ENCODE measurements around the gene NPDC1.
"Not testable (repeated sequence)": the region's sequence is repeated elsewhere in the genome, so short reads cannot be mapped to it uniquely, and the experiment has no call there.

NPDC1 gene

DNA sequence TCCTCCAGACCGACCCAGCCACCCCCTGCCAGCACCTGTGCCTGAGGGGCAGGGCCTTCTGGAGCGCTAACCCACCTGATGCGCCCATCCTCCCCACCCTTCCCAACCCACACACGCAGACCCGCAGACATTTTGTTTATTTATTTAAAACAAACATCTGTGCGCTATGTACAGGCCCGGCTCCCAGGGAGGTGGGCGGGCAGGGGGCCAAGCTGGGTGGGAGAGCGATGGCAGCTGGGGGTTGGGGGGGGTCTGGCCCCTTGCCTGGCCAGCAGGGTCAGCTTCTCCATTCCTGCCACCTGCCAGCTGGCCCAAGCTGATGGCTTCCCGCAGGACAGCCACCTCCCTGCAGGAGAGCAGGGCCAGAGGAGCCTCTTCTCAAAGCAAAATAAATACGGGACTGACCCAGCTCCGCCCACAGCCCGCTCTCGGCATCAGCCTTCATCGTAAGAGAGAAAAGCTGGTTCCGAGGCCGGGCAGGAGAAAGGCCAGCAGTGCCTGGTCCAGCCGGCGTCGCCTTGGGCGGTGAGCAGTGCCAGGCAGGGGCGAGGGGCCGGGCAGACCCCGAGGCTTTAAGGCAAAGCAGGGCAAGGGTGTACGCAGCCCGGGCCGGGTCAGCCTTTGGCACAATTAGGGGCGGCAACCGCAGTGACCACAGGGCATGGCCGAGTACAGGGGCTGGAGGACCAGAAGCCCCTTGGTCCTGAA is 38.7 kb downstream of the NPDC1 start:
- Histone ChIP-seq H3K4me1 (ENCODE audit: control extremely low read depth in 1 of 4, control insufficient read depth in 4 of 4, insufficient read depth in 4 of 4, low read length in 3 of 4) (peaks cover 0 to 17% (median 15%) of the 10 kb centered on the region in 4 experiments), H3K36me3 (ENCODE audit: control insufficient read depth in 4 of 4, insufficient read depth in 4 of 4, low read length in 3 of 4) (peaks cover 0 to 37% (median 14%) of the 10 kb centered on the region in 4 experiments), H3K9me3 (ENCODE audit: control extremely low read depth in 1 of 5, control insufficient read depth in 4 of 5, insufficient read depth in 2 of 5, low read depth in 1 of 5, low read length in 4 of 5) (no peaks in the 10 kb centered on the region), H3K27me3 (replicated peaks in 2 of 5; ENCODE audit: control insufficient read depth in 4 of 5, insufficient read depth in 5 of 5, low read length in 4 of 5) (no peaks in the 10 kb centered on the region), H3K4me3 (ENCODE audit: control insufficient read depth in 1 of 7, extremely low read depth in 1 of 7, insufficient read depth in 4 of 7, low read depth in 2 of 7, low read length in 6 of 7) (peak overlapping the region in 1 of 7 experiments; percentile 11), H3K27ac (ENCODE audit: insufficient read depth in 1 of 2, low read depth in 1 of 2, low read length in 2 of 2, poor library complexity in 1 of 2, severe bottlenecking in 2 of 2) (no peak overlapping the region)
- ChIA-PET POLR2A (interaction anchor here (0.7 to 1.3 kb wide), 2 partner anchors 11 to 14 kb away, joined by 3 read pairs; partner anchors contain the start of gene CLIC3), CTCF (interaction anchor here (1.3 to 1.7 kb wide), 2 partner anchors 23 to 28 kb away, joined by 4 to 7 read pairs; no protein-coding TSS in a partner anchor)
- DNase-seq = no peak
- 96% methylated on average over 24 of the region's 30 CpGs for WGBS (ENCODE audit: insufficient coverage)

DNA sequence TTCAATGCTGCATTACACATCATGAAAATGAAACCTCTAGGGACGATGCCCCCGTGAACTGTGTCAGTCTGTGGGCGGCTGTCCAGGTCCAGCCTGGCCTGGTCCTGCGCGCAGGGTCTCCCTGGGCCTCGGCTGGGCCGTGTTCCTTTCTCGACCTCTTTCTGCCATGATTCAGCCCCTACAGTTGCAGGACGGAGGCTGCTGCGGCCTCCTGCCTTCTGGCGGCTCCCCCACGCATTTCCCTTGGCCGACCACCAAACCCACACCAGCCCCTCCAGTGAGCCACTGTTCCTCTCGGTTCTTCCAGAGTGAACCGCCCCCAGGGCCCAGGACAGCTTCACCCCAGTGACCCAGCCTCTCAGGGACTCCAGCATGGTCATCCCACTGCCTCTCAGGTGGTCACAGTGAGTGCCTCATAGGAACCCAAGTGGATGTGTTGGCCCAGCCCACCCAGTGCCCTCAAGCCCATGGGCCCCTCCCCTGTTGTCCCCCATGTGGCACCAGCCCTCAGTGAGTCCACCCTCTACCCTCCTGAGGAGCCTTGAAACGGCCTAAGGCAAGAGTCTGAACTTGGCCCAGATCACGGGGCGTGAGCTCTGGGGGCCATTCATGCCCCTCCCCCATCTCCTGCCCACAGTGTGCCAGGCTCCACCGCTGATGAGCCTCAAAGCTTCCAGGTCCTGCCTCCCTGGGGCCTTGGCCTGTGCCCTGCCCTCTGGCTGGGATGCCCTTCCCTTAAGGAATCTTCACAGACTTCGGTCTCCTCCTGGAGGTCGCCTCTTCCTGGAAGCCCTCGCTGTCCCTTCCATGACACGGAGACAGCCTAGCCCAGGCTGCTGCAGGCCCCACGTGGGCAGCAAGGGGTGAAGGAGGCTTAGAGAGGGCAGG is 39.6 kb downstream of the NPDC1 start:
- H3K9me3 ChIP-seq (ENCODE audit: control extremely low read depth in 1 of 5, control insufficient read depth in 4 of 5, insufficient read depth in 2 of 5, low read depth in 1 of 5, low read length in 4 of 5) = no peaks in the 10 kb centered on the region
- H3K4me1 ChIP-seq (ENCODE audit: control extremely low read depth in 1 of 4, control insufficient read depth in 4 of 4, insufficient read depth in 4 of 4, low read length in 3 of 4) = peaks cover 0 to 17% (median 15%) of the 10 kb centered on the region in 4 experiments
- peak; percentile 44 to 72 (median 72) for DNase-seq
- WGBS (ENCODE audit: insufficient coverage) = 57% methylated on average over 18 of the region's 24 CpGs
- H3K4me3 ChIP-seq (ENCODE audit: control insufficient read depth in 1 of 7, extremely low read depth in 1 of 7, insufficient read depth in 4 of 7, low read depth in 2 of 7, low read length in 6 of 7) = peak overlapping the region in 2 of 7 experiments; percentile 14 to 34
- no peak overlapping the region for H3K27ac ChIP-seq (ENCODE audit: insufficient read depth in 1 of 2, low read depth in 1 of 2, low read length in 2 of 2, poor library complexity in 1 of 2, severe bottlenecking in 2 of 2)
- ChIA-PET POLR2A (interaction anchor here (0.7 to 1.3 kb wide), 2 partner anchors 10 to 15 kb away, joined by 3 read pairs; partner anchors contain the start of gene CLIC3), CTCF (interaction anchor here (1.0 to 1.7 kb wide), 3 partner anchors 8 to 29 kb away, joined by 3 to 7 read pairs (median 4); no protein-coding TSS in a partner anchor)
- H3K27me3 ChIP-seq (replicated peaks in 2 of 5; ENCODE audit: control insufficient read depth in 4 of 5, insufficient read depth in 5 of 5, low read length in 4 of 5) = no peaks in the 10 kb centered on the region
- H3K36me3 ChIP-seq (ENCODE audit: control insufficient read depth in 4 of 4, insufficient read depth in 4 of 4, low read length in 3 of 4) = peaks cover 0 to 29% (median 11%) of the 10 kb centered on the region in 4 experiments

DNA sequence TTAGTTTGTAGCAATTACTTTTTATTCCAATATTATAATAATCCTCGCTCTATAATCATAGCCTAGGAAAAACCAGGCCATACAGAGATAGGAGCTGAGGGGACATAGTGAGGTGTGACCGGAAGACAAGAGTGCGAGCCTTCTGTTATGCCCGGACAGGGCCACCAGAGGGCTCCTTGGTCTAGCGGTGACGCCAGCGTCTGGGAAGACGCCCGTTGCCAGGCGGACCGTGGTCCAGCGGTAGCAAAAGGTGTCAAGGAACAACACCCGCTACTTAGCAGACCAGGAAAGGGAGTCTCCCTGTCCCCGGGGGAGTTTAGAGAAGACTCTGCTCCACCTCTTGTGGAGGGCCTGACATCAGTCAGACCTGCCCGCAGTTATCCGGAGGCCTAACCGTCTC is 41.7 kb downstream of the NPDC1 start:
- POLR2A ChIA-PET; H3K27ac ChIP-seq (ENCODE audit: insufficient read depth in 1 of 2, low read depth in 1 of 2, low read length in 2 of 2, poor library complexity in 1 of 2, severe bottlenecking in 2 of 2); H3K9me3 ChIP-seq (ENCODE audit: control extremely low read depth in 1 of 5, control insufficient read depth in 4 of 5, insufficient read depth in 2 of 5, low read depth in 1 of 5, low read length in 4 of 5); H3K4me3 ChIP-seq (ENCODE audit: control insufficient read depth in 1 of 7, extremely low read depth in 1 of 7, insufficient read depth in 4 of 7, low read depth in 2 of 7, low read length in 6 of 7); H3K27me3 ChIP-seq (replicated peaks in 2 of 5; ENCODE audit: control insufficient read depth in 4 of 5, insufficient read depth in 5 of 5, low read length in 4 of 5); DNase-seq: not testable (repeated sequence)
- CTCF ChIA-PET = interaction anchor here (1.6 to 1.9 kb wide), 3 partner anchors 25 to 56 kb away, joined by 4 to 6 read pairs (median 5); no protein-coding TSS in a partner anchor
- 76% methylated on average over 7 of the region's 17 CpGs for WGBS (ENCODE audit: insufficient coverage)
- peaks cover 0 to 14% (median 6%) of the 10 kb centered on the region in 4 experiments for H3K36me3 ChIP-seq (ENCODE audit: control insufficient read depth in 4 of 4, insufficient read depth in 4 of 4, low read length in 3 of 4)
- peaks cover 0 to 30% (median 27%) of the 10 kb centered on the region in 4 experiments for H3K4me1 ChIP-seq (ENCODE audit: control extremely low read depth in 1 of 4, control insufficient read depth in 4 of 4, insufficient read depth in 4 of 4, low read length in 3 of 4)

DNA sequence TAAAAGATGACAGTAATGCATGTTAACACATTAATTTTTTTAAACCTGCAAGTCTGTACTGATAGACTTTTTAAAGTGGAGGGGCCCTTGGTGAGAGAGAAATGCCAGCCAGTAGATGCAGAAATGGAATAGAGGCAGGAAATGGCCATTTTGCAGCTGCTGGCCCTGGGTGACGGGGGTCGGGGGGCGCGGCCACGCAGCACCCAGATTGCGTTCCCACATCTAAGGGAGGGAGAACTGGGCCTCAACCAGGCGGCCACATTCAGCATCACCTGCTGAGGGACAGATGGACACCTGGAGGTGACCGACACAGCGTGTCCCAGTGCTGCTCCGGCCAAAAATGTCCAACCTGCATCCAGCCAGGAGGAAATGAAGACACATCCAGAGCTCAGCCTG is 43.3 kb downstream of the NPDC1 start:
- DNase-seq = no peak
- no peaks in the 10 kb centered on the region for H3K9me3 ChIP-seq (ENCODE audit: control extremely low read depth in 1 of 5, control insufficient read depth in 4 of 5, insufficient read depth in 2 of 5, low read depth in 1 of 5, low read length in 4 of 5)
- peaks cover 0 to 2% (median 0%) of the 10 kb centered on the region in 5 experiments for H3K27me3 ChIP-seq (replicated peaks in 2 of 5; ENCODE audit: control insufficient read depth in 4 of 5, insufficient read depth in 5 of 5, low read length in 4 of 5)
- ChIA-PET CTCF (interaction anchor here (0.9 to 1.8 kb wide), 7 partner anchors 9 to 52 kb away, joined by 3 to 7 read pairs (median 4); no protein-coding TSS in a partner anchor), POLR2A (no interaction called here)
- H3K4me3 ChIP-seq (ENCODE audit: control insufficient read depth in 1 of 7, extremely low read depth in 1 of 7, insufficient read depth in 4 of 7, low read depth in 2 of 7, low read length in 6 of 7) = no peak overlapping the region
- peaks cover 0 to 4% (median 2%) of the 10 kb centered on the region in 4 experiments for H3K36me3 ChIP-seq (ENCODE audit: control insufficient read depth in 4 of 4, insufficient read depth in 4 of 4, low read length in 3 of 4)
- H3K4me1 ChIP-seq (ENCODE audit: control extremely low read depth in 1 of 4, control insufficient read depth in 4 of 4, insufficient read depth in 4 of 4, low read length in 3 of 4) = peaks cover 0 to 38% (median 33%) of the 10 kb centered on the region in 4 experiments
- no peak overlapping the region for H3K27ac ChIP-seq (ENCODE audit: insufficient read depth in 1 of 2, low read depth in 1 of 2, low read length in 2 of 2, poor library complexity in 1 of 2, severe bottlenecking in 2 of 2)
- WGBS (ENCODE audit: insufficient coverage) = 94% methylated on average over 10 of the region's 10 CpGs

DNA sequence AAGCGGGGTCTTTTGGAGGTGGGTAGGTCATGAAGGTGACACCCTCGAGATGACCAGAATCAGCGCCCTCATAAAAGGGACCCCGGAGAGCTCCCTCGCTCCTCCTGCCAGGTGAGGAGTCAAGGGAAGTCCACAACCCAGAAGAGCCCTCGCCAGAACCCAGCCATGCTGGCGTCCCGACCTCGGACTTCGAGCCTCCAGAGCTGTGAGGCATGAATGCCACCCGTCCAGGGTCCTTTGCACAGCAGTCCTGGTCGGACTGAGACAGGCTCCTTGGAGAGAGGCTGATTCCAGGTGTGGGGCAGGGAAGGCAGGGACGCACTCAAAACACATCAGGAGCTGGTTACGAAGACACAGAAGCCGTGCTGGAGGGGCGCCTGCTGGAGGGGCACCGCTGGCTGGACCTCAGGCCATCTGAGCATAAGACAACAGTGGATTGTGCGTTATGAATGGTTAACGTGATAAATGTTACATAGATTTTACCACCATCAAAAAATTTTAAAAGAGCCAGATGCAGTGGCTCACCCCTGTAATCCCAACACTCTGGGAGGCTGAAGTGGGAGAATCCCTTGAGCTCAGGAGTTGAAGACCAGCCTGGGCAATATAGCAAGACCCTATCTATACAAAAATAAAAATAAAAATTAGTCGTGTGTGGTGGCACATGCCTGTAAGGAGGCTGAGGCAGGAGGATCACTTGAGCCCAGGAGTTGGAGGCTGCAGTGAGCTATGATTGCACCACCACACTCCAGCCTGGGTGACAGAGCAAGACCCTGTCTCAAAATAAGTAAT is 43.9 kb downstream of the NPDC1 start:
- Histone ChIP-seq H3K27me3 (replicated peaks in 2 of 5; ENCODE audit: control insufficient read depth in 4 of 5, insufficient read depth in 5 of 5, low read length in 4 of 5) (peaks cover 0 to 8% (median 0%) of the 10 kb centered on the region in 5 experiments), H3K4me3 (ENCODE audit: control insufficient read depth in 1 of 7, extremely low read depth in 1 of 7, insufficient read depth in 4 of 7, low read depth in 2 of 7, low read length in 6 of 7) (no peak overlapping the region), H3K4me1 (ENCODE audit: control extremely low read depth in 1 of 4, control insufficient read depth in 4 of 4, insufficient read depth in 4 of 4, low read length in 3 of 4) (peaks cover 0 to 44% (median 39%) of the 10 kb centered on the region in 4 experiments), H3K36me3 (ENCODE audit: control insufficient read depth in 4 of 4, insufficient read depth in 4 of 4, low read length in 3 of 4) (no peaks in the 10 kb centered on the region), H3K27ac (ENCODE audit: insufficient read depth in 1 of 2, low read depth in 1 of 2, low read length in 2 of 2, poor library complexity in 1 of 2, severe bottlenecking in 2 of 2) (no peak overlapping the region), H3K9me3 (ENCODE audit: control extremely low read depth in 1 of 5, control insufficient read depth in 4 of 5, insufficient read depth in 2 of 5, low read depth in 1 of 5, low read length in 4 of 5) (no peaks in the 10 kb centered on the region)
- 93% methylated on average over 12 of the region's 20 CpGs for WGBS (ENCODE audit: insufficient coverage)
- no peak for DNase-seq
- POLR2A ChIA-PET = no interaction called here
- CTCF ChIA-PET = interaction anchor here (0.9 to 2.5 kb wide), 6 partner anchors 8 to 54 kb away, joined by 3 to 11 read pairs (median 4); no protein-coding TSS in a partner anchor

DNA sequence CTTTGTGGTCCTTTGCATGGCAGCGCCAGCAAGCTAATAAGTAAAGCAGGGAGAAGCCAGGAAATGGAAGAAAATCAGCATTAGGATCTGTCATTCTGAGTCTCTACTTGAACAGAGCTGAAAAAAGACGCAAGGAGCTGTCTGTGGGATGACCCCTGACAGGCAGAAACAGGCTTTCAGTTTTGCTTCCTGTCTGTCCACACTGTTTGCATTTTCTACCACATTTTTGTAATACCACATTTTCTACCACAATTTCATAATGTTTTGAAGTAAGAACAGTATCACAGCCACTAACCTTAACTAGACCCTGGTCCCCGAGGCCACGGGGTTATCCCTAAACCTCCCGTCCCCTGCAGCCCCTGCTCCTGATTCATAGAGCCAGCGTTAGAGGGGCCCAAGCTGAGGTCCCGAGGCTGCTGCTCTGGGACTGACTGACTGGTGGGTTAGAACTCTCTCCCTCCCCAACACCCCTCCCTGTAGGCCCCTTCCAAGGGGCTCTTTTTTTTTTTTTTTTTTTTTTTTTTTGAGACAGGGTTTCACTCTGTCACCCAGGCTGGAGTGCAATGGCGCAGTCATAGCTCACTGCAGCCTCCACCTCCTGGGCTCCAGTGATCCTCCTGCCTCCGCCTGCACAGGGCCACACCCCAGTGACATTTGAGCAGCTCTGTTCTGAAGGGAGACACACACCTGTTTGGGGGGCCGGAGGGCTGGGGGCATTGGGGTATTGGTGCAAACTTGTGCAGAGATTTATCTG is 45.6 kb downstream of the NPDC1 start:
- POLR2A ChIA-PET = no interaction called here
- no peak overlapping the region for H3K27ac ChIP-seq (ENCODE audit: insufficient read depth in 1 of 2, low read depth in 1 of 2, low read length in 2 of 2, poor library complexity in 1 of 2, severe bottlenecking in 2 of 2)
- H3K36me3 ChIP-seq (ENCODE audit: control insufficient read depth in 4 of 4, insufficient read depth in 4 of 4, low read length in 3 of 4) = no peaks in the 10 kb centered on the region
- WGBS (ENCODE audit: insufficient coverage) = 67% methylated on average over 7 of the region's 10 CpGs
- no peaks in the 10 kb centered on the region for H3K9me3 ChIP-seq (ENCODE audit: control extremely low read depth in 1 of 5, control insufficient read depth in 4 of 5, insufficient read depth in 2 of 5, low read depth in 1 of 5, low read length in 4 of 5)
- H3K4me1 ChIP-seq (ENCODE audit: control extremely low read depth in 1 of 4, control insufficient read depth in 4 of 4, insufficient read depth in 4 of 4, low read length in 3 of 4) = peaks cover 0 to 46% (median 40%) of the 10 kb centered on the region in 4 experiments
- peak in 2 of 3 donors; percentile 70 to 72 for DNase-seq
- CTCF ChIA-PET = interaction anchor here (0.6 to 2.5 kb wide), 4 partner anchors 29 to 224 kb away, joined by 3 to 11 read pairs (median 5); no protein-coding TSS in a partner anchor
- peaks cover 0 to 17% (median 0%) of the 10 kb centered on the region in 5 experiments for H3K27me3 ChIP-seq (replicated peaks in 2 of 5; ENCODE audit: control insufficient read depth in 4 of 5, insufficient read depth in 5 of 5, low read length in 4 of 5)
- H3K4me3 ChIP-seq (ENCODE audit: control insufficient read depth in 1 of 7, extremely low read depth in 1 of 7, insufficient read depth in 4 of 7, low read depth in 2 of 7, low read length in 6 of 7) = no peak overlapping the region

All from common myeloid progenitor, CD34-positive (primary cell).